ENCODE measurements around the gene ZNF292.
"Not testable (repeated sequence)": the region's sequence is repeated elsewhere in the genome, so short reads cannot be mapped to it uniquely, and the experiment has no call there.

ZNF292 gene

GRCh38 chr6:87154993-87155841, at the start of gene ZNF292:
TSS of gene ZNF292 (plus strand) at chr6:87155565. CDS start at chr6:87155592, 27 bp downstream.
- peak; percentile 91 for DNase-seq (ENCODE audit: low read depth, low spot score)

- no peak for DNase-seq (ENCODE audit: low read depth, low spot score)
Measured at GRCh38 chr6:87105823-87106222, 49.5 kb upstream of the ZNF292 start.

DNA sequence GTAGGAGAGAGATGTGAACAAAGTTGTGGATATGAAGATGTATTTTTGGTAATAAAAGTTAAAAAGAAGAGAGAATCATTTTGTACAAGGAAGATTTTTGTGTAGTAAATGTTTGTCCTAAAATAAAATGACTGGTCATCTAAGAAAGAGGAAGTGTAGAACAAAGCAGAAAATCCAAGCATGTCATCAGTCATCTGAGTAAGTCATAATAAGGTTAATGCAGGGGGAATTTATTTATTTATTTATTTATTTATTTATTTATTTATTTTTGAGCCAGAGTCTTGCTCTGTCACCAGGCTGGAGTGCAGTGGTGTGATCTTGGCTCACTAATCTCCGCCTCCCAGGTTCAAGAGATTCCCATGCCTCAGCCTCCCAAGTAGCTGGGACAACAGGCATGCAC, 44.7 kb upstream of the ZNF292 start:
- no peak for DNase-seq (ENCODE audit: low read depth, low spot score)

- DNase-seq (ENCODE audit: low read depth, low spot score): no peak
Measured at GRCh38 chr6:87115402-87116135, 39.8 kb upstream of the ZNF292 start.

GRCh38 chr6:87116922-87117321, 38.4 kb upstream of the ZNF292 start:
- no peak for DNase-seq (ENCODE audit: low read depth, low spot score)

DNA sequence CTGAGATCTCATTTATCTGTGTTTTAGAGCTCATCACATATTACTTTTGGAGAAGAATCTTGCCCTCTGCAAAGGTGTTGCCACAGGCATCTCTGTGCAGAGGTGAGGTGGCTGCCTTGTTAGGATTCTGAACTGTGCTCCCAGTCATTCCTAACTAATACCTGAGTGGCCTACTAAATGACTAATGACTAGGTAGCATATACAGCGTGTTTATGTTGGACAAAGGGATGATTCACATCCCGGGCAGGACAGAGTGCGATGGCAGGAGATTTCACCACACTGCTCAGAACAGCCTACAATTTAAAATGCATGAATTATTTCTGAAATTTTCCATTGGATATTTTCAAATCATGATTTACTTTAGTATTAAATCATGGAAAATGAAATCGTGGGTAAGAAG, 37.3 kb upstream of the ZNF292 start:
- DNase-seq (ENCODE audit: low read depth, low spot score): no peak

GRCh38 chr6:87122477-87122876, 32.9 kb upstream of the ZNF292 start:
- no peak for DNase-seq (ENCODE audit: low read depth, low spot score)

GRCh38 chr6:87124074-87124473, 31.3 kb upstream of the ZNF292 start:
- no peak for DNase-seq (ENCODE audit: low read depth, low spot score)

DNA sequence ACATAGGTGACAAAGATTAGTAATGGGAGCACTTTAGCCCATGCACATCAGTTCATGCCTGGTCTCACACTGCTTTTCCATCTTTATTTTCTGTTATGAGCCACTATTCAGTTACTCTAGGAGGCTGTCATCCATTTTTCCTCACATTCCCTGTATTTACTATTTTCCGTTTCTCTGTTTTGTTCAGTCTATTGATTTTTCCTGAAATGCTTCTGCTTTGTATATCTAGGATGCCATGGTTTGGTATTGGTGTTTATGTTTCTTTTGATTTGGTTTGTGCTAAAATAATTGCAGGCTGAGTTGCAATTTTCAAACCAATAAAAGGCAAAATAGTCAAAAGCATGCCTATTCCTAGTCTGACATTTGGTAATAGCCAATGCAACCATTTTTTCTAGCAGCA, 28.9 kb upstream of the ZNF292 start:
- no peak for DNase-seq (ENCODE audit: low read depth, low spot score)

DNA sequence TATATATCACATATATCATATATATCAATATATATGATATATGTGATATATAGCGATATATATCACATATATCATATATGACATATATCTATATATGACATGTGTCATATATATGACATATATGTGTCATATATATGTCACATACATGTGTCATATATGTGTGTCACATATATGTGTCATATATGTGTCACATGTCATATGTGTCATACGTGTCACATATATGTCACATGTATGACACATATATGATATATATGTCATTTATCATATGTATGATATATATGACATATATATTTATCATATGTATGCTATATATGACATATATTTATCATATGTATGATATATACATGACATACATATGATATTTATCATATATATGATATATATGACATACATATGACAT, 27.6 kb upstream of the ZNF292 start:
- DNase-seq (ENCODE audit: low read depth, low spot score): no peak

- no peak for DNase-seq (ENCODE audit: low read depth, low spot score)
Measured at GRCh38 chr6:87136963-87137362, 18.4 kb upstream of the ZNF292 start.

DNA sequence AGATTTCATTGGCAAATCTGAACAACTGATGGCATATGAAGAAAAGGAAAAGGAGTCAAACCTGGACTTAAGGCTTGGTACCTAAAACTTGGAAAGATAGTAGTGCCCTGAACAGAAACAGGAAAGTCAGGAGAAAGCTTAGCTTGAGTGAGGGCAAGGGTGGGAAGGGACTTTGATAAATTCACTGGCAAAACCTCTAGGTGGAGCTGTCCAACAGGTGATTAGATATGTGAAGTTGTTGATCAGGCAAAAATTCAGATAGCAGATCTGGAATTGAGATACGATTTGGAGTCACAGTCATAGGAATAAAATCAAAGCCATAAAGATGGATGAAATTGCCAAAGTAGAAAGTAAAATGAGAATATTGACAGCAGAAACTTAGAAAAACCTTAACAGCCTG, 16.1 kb upstream of the ZNF292 start:
- peak; percentile 19 for DNase-seq (ENCODE audit: low read depth, low spot score)

DNA sequence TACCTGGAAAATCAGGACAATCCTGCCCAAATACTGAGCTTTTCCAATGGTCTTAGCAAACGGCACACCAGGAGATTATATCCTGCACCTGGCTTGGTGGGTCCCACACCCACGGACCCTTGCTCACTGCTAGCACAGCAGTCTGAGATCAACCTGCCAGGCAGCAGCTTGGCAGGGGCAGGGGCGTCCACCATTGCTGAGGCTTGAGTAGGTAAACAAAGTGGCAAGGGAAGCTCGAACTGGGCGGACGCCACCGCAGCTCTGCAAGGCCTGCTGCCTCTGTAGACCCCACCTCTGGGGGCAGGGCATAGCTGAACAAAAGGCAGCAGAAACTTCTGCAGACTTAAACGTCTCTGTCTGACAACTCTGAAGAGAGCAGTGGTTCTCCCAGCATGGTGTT, 15.4 kb upstream of the ZNF292 start:
- DNase-seq (ENCODE audit: low read depth, low spot score): not testable (repeated sequence)

DNA sequence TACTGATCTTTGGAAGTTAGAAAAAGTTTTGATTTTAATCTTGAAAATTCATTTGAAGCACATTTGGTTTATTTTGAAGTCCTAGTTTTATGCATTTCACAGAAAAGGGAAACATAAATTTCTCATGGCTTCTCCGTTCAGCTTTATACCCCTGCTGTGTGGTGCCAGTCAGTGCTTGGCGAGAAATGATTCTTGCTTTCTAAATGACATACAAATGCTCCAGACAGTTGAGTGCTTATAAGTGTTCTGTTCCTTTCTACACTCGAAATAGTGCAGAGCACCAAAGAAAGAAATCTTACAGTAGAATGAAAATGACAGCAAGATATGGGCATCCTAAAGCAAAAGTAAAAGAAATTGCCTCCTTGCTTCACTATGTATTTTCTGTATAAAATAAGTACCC, 9.0 kb upstream of the ZNF292 start:
- DNase-seq (ENCODE audit: low read depth, low spot score): no peak

GRCh38 chr6:87150406-87150805, 5.0 kb upstream of the ZNF292 start:
- no peak for DNase-seq (ENCODE audit: low read depth, low spot score)

GRCh38 chr6:87151471-87151780, 3.9 kb upstream of the ZNF292 start:
- no peak for DNase-seq (ENCODE audit: low read depth, low spot score)

DNA sequence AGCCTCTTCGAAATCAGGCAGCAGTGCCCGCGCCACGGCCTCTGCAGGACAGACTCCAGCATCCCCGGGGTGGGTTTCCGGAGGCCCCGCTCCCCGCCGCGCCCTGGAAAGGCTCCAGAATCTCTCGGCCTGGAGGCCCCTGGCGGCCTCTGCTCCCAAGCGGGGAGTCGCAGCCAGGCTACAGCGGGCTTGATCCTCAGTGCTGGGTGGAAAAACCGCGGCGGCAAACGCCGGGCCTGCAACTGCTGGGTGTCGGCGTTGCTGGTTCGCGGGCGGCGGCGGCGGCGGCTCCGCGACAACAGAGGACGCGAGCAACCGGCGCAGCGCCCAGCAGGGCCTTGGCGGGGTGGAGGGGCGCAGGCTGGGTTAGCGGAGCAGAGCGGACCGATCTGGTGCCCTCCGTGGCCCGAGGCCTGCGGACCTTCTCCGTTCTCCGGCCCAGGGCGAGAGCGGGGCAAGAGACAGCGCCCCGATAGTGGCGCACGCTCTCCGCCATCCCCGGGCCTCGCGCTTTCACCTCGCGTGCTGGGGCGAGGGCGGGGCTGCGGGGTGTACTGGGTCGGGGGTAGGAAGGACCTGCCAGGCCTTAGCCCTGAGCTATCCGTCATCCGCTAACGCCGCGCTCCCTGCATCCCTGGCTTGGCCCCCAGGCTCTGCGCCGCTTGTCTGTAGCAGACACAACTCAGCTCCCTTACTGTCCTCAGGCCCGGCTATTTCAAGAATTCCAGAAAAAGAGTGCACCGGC, 3.4 kb upstream of the ZNF292 start:
- DNase-seq (ENCODE audit: low read depth, low spot score): peak; percentile 48

DNA sequence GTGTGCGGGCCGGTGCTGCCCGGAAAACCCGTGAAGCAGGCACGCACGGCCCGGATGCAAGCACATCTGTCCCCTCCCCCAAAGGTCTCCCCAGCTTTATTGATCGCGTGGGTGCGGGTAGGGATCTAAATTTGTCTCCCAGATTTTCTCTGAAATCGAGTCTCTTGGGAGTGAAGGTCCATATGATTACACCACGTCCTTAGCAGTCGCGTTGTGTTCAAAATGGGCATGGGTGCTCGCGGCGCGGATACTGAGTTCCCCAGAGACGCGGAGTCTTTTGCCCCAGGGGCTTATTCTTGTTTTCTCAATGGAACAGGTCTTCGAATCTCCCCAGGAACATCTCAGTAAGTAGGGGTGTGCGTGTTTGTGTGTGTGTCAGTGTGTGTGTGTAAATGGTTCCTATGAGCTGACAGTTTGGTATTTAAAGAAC, 2.8 kb upstream of the ZNF292 start:
- DNase-seq (ENCODE audit: low read depth, low spot score): no peak

DNA sequence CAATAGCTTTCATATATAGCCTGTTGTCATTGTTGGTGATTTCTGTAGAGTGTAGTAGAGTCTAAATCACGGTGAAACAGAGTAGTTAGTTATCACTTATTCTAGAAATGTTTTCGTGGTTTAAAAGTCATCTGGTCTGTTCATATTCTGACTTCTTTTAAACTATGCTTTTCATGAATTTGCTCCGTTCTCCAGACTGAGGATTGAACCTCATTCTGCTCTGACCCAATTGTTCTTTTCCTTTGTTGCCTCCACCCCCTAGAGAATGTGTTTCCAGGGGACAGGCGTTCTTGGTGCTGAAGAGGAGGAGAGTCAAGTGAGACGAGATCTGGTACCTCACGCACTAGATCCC, 748 bp upstream of the ZNF292 start:
- DNase-seq (ENCODE audit: low read depth, low spot score): no peak

- no peak for DNase-seq (ENCODE audit: low read depth, low spot score)
Measured at GRCh38 chr6:87155842-87156815, 764 bp downstream of the ZNF292 start.

DNA sequence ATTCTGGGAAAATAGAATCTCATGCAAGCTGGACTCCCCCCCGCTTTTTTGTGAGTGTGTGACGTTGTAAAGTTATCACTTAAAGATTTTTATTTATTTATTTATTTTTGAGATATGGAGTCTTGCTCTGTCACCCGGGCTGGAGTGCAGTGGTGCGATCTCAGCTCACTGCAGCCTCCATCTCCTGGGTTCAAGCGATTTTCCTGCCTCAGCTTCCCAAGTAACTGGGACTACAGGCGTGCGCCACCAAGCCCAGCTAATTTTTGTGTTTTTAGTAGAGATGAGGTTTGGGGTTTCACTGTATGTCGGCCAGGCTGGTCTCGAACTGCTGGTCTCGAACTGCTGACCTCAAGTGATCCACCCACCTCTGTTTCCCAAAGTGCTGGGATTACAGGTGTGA, 2.2 kb downstream of the ZNF292 start:
- DNase-seq (ENCODE audit: low read depth, low spot score): not testable (repeated sequence)

Data from activated CD4-positive, CD25-positive, alpha-beta regulatory T cell treated with anti-CD3 and anti-CD28 coated beads, Interleukin-2, amount 50 U/mL, for 16 hours (primary cell).